ENCODE results near the gene RPL37A.

The RPL37A gene

GRCh38 chr2:216548901-216549331 lies 50.3 kb downstream of the RPL37A start:
- no peak for DNase-seq (ENCODE audit: low read depth)

- DNase-seq (ENCODE audit: low read depth): no peak
These were observed 51.5 kb downstream of the RPL37A start for GRCh38 chr2:216549926-216550690.

- no peak for DNase-seq (ENCODE audit: low read depth)
These were observed 52.8 kb downstream of the RPL37A start for GRCh38 chr2:216551234-216552068.

GRCh38 chr2:216553093-216553478 lies 54.4 kb downstream of the RPL37A start:
- DNase-seq (ENCODE audit: low read depth): no peak

Data from activated gamma-delta T cell treated with anti-CD3 and anti-CD28 coated beads, Interleukin-2, amount 50 U/mL, for 16 hours (primary cell).